GM12873 (cell line): ENCODE measurements around the gene HDAC11.

ENCODE experiments used
- TF ChIP-seq, protein P1 (sequence below): IDR thresholded peaks from 2 replicates; pipeline ENCODE4 v1.5.1; 2012; ENCODE audit warnings: low read depth, mild to moderate bottlenecking, moderate library complexity, low read length, control low read depth; ENCODE audit not compliant: insufficient read depth; ENCODE audit errors: missing control alignments

HDAC11 gene

DNA sequence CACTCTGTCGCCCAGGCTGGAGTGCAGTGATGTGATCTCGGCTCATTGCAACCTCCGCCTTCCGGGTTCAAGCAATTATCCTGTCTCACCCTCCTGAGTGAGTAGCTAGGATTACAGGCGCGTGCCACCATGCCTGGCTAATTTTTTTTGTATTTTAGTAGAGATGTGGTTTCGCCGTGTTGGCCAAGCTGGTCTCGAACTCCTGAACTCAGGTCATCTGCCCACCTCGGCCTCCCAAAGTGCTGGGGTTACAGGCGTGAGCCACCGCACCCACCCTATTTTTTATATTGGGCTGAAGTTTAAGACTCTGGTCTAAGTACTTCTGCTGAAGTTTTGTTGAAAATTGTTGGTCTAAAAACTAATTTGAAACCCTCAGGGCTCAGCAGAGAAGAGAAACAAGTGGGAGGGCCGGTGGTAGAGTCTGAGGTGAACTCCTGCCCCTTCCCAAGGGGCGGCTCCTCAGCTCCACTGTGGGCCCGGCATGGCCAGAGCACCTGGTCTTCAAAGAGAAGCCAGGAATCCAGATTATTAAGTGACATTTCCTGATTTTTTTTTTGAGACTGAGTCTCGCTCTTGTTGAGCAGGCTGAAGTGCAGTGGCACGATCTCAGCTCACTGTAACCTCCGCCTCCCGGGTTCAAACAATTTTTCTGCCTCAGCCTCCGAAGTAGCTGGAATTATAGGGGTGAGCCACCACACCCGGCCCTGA is 4.0 kb downstream of the HDAC11 start:
- TF ChIP-seq, protein P1, sequence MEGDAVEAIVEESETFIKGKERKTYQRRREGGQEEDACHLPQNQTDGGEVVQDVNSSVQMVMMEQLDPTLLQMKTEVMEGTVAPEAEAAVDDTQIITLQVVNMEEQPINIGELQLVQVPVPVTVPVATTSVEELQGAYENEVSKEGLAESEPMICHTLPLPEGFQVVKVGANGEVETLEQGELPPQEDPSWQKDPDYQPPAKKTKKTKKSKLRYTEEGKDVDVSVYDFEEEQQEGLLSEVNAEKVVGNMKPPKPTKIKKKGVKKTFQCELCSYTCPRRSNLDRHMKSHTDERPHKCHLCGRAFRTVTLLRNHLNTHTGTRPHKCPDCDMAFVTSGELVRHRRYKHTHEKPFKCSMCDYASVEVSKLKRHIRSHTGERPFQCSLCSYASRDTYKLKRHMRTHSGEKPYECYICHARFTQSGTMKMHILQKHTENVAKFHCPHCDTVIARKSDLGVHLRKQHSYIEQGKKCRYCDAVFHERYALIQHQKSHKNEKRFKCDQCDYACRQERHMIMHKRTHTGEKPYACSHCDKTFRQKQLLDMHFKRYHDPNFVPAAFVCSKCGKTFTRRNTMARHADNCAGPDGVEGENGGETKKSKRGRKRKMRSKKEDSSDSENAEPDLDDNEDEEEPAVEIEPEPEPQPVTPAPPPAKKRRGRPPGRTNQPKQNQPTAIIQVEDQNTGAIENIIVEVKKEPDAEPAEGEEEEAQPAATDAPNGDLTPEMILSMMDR, result no peak

DNA sequence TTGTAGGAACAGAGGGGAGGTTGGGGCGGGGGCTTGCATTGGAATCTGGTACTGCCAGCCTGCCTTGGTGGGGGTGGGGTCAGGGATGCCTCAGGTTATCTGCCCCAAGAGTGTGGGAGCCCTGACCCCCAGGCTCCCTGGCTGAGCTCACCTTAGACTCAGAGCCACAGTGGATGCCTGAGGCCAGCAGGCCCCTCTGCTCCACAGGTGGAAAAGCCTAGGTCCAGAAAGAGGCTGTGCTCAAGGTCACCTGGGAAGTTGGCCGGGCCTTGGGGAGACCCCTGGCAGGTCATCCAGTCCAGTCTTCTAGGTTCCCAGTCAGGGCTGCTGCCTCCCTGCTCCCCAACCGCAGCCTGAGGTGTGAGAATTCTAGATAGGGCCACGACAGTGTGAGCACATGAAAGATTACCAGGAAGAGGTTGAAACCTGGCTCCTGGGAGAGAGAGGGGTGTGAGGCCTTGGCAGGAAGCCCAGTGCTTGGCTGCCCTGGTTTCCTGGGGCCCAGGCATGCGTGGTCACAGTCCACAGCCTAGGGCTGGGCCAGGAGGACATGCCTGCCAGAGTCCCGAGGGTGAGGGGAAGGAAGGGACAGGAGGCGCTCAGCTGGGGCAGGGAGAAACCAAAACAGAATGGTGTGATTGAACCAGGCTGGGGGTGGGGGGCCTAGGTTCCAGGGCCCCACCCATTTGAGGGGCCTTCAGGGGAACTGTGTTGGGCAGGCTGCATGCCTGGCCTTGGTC is 4.9 kb downstream of the HDAC11 start:
- TF ChIP-seq, protein P1, result no peak

DNA sequence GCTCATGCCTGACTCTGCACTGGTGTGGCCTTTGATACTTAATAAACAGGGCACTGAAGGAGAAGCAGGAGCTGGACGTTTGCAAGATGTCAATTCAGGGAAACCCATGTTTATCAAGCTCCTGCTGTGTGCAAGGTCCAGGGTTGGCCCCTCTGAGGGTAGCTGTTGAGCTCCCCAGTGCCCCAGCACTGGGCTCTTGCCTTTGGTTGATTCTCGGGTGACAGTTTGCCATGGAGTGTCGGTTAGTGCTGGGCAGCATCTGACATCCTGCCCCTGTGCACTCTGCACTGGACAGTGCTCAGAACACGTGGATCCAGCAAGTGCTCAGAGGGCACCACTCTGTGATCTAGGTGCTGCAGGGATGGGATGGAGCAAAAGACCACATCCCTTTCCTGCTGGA is 7.3 kb downstream of the HDAC11 start:
- TF ChIP-seq, protein P1, result no peak

DNA sequence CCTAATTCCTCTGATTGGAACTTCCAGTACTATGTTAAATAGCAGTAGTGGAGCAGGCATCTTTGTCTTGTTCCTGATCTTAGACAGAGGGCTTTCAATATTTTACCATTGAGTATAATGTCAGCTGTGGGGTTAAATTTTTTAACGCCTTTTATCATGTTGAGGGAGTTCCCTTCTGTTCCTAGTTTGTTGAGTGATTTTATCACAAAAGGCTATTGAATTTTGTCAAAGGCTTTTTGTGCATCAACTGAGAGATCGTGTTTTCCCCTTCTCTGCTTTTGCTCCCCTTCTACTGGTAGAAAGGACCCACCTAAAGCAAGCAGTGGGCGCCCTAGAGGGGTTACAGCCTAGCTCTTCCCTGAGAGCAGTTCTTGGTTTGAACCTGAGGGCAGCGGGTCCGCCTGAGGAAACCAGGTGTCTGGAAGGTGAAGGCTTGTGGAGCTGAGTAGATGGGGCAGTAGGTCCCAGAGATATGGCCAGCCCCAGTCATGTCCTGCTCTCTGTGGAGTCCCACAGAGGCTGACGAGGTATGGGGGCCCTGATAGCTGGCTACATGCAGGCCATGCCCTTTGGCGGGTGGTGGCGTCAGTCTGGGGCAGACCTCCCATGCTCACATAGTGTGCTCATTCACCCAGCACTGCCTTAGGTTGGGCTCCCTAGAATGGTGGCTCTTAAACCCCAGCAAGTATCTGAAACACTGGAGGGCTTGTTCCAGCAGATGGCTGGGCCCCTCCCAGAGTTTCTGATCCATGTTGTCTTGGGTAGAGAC is 11.3 kb downstream of the HDAC11 start:
- TF ChIP-seq, protein P1, result no peak

DNA sequence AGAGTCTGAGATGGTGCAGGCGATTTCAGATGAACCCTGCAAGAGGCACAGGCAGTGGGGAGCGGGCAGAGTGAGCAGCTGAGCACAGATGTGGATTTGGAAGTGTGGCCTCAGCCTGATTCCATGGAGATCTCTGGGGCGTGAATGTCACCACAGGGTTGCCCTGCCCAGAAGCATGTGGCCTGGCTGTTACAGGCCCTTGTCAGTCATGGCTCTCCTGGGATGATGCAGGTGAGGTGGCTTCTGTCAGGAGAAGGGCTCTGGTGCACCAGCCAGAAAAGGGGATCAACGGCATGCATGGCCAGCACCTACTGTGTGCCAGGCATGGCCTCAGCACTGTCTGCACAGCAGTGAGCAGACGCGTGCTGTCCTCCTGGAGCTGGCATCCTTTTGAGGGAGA is 11.9 kb downstream of the HDAC11 start:
- TF ChIP-seq, protein P1, result no peak

DNA sequence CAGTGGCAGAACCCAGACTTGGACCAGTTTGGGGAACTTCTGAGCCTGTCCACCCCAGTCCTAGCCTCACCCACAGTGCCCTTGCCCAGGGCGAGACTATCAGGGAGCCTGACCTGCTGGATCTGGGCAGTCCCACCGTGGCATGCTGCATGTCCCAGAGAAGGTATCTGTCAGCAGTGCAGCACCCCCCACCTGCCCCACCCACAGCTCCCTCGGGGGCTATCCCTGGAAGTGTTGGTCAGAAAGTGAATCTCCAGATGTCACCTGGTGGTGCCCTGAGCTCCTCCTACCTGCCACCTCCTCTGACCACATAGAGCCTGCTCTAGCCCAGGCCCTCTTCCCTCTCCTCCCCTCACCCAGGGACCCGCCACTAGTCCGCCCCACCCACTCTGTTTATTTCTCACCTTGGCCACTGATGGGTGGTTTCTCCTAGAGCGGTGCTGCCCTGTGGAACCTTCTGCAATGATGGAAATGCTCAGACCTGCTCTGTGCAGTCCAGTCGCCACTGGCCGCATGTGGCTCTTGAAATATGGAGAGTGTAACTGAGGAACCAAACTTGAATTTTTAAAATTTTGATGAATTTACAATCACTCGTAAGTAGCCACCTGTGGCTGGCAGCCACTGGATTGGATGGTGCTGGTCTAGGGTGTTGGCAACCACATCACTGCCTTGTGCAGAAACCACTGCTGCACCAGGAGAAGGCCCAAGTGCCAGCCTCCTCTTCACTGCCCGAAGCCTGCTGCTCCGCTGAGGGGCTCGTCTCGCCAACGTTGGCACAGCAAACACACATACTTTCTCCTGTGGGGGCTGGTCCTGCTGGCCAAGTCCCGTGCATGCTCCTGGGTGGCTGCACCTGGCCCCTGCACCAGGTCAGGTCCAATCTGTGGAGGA is 13.1 kb downstream of the HDAC11 start:
- TF ChIP-seq, protein P1, result no peak
